DMS53 (cell line): Measurements from ENCODE around the gene RPS26.
"Not testable (repeated sequence)": the region's sequence is repeated elsewhere in the genome, so short reads cannot be mapped to it uniquely, and the experiment has no call there.

Experiments used
- DNase-seq: peaks from one replicate; lab custom pipeline; 2025; lab: John Stamatoyannopoulos, UW

Gene RPS26

DNA sequence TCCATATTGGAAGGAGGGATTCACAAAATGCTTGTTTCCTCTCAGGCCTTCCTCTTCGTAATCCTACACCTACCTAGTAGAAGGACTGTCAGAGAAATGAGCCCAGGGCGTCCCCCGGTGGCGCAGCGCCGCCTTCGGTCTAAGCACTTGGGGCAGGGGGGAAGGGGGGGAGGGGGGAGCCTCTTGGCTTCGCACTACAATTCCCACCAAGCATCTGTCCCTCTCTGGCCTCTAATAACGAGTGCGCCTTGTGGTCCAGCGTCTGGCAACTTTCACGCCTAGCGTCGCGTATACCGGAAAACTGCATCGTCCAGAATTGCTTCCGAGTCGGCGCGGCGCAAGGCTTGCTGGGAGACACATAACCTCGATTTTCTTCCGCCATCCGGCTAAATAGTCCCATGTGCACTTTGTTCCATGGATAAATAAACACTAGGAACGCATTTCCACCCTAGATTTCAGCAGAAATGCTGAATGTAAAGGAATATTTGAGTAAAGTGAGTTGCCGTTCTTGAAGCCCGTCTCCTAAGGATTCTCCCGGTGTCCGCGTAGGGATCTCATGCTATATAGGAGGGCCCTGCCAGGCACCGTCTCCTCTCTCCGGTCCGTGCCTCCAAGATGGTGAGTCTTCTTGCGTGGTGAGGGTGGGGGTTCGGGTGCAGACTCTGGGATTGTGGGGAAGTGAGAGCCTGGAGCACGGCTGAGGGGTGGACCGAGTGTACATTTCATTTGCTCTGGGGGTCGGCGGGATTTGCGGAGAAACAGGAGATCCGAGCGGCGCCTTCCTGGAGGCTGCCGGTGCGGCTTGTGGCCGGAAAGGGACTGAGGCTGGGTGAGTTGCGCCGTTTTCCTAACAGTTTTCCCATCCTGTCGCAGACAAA is at the start of gene RPS26:
Gene RPS26, plus strand, starts transcription at position 367 of the 878 bp plus-strand sequence. Its CDS starts 249 bp downstream, at position 616.
- peak; percentile 100 for DNase-seq

DNA sequence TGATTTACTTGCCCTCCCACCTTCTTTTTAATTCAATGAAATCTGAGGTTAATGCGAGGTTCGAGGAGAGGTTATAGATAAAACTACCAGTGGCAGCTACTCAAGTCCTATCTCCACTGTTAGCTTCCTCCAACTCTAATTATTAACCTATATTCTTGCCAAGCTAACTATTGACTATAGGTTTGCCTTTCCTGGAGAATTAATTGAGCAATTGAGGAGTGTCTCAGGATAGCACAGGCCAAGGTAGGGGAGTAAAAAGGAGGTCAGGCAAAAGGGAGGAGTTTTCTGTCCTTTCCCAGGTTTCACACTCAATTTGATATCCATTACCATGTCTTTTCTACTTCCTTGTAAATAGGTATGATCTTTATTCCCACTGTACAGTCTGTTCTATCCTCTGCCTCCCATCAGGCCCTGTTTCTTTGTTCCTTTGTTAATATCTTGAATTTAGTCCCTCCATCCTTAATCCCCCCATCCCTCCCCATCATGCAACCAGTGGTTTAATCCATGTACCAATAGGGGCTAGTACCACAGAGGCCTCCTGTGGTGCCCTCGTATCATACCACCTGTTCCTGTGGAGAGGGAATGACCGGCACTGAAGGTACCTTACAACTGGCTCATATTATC is 48.4 kb upstream of the RPS26 start:
- no peak for DNase-seq

DNA sequence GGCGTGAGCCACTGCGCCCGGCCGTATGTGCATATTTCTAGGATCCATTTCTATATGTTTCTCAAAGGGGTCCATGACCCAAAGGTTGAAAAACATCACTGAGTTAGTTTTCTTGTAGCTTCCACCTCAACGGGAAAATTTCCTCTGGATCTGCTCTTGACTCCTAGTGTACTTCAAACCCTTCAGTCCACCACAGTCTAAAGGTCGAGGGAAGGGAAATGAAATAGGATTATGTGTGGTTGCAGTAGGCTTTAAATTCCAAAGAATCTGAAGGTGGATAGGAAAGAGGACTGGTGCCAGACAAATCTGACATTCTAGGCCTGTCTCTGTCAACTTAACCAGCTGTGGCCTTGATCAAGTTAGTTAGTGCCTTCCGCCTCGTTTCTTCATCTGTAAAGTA is 46.4 kb upstream of the RPS26 start:
- DNase-seq = peak; percentile 17

DNA sequence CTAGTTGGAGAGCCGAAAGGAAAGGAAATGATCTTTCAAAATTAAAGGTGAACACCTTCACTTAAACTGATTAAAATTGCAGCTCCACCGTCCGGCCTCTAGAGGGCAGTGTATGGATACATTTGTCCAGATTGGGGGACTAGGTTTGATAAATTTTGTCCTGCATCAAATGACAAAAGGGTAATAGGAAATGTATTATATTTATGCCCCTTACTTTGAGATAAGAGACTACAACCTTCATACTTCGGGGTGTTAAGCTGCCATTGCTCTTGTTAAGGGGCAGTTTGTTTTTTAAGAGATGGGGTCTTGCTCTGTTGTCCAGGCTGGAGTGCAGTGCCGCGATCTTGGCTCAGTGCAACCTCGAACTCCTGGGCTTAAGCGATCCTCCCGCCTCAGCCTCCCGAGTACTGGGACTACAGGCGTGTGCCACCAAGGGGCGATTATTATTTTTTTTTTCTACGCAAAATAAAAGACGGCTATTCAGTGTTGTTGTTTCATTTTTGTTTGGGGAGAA is 45.5 kb upstream of the RPS26 start:
- DNase-seq = peak; percentile 84

DNA sequence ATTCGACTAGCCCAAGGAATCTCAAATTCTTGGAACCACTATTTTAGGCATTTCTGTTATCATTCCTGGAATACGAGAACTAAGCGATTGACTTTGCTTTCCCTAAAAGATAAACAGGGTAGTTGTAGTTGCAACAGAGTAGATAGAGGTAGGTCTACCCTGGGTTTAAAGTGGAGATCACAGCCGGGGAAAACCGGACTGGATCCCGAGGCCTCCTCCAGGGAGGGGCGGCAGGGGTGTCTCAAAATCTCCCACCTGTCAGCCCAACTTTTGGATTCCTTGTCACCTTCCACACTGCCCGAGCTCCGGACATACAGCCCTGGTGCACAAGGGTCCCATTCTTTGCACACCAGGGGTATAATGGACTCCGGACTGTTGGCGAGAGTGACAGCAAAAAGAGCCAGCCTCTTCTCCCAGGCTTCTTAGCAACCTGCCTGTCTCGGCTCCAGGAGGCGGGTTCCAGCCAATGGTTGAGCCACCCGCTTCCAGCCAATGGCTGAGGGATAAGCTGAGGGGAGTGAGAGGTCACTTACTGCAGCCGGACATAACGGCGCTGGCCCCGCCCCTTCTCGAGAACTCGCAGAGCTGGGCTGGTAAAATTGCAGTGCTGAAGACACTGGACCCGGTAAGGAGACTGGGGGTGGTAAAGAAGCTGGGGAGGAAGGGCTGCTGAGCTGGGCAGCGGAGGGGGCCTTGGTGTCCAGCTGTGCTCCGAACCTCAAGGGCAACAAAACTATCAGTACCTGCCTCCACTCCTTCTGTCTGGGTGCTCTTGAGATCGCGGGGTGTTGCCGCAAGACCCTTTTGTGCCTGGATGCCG is 44.8 kb upstream of the RPS26 start, which contains the start of gene SUOX:
Gene SUOX, plus strand, starts transcription at position 562 of the 820 bp plus-strand sequence. CDS start 4,946 bp downstream, outside the sequence.
- DNase-seq = peak; percentile 98

DNA sequence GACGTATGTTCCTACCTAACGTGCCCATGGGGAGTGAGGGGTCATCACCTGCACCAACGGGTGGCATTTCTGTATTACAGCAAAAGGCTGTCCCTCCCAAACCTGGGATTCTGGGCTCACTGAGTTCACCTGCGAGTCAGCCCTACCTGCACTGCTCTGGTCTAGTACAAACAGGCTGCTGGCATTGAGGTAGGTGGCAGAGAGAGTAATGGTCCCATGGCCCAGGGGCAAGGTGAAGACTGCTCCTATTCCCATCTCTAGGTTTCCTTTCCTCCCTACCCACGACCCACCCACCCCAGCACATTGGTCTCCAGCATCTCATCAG is 44.2 kb upstream of the RPS26 start:
- peak; percentile 65 for DNase-seq

DNA sequence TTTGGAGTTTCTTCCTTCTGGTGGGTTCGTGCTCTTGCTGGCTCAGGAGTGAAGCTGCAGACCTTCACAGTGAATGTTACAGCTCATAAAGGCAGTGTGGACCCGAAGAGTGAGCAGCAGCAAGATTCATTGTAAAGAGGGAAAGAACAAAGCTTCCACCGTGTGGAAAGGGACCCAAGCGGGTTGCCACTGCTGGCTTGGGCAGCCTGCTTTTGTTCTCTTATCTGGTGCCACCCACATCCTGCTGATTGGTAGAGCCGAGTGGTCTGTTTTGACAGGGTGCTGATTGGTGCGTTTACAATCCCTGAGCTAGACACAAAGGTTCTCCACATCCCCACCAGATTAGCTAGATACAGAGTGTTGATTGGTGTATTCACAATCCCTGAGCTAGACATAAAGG is 42.2 kb upstream of the RPS26 start:
- peak; percentile 70 for DNase-seq

DNA sequence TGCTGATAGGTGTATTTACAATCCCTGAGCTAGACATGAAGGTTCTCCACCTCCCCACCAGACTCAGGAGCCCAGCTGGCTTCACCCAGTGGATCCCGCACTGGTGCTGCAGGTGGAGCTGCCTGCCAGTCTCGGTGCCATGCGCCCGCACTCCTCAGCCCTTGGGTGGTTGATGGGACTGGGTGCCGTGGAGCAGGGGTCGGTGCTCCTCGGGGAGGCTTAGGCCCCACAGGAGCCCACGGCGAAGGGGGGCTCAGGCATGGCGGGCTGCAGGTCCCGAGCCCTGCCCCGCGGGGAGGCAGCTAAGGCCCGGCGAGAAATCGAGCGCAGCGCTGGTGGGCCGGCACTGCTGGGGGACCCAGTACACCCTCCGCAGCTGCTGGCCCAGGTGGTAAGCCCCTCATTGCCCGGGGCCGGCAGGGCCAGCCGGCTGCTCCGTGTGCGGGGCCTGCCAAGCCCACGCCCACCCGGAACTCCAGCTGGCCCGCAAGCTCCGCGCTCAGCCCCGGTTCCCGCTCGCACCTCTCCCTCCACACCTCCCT is 41.6 kb upstream of the RPS26 start:
- DNase-seq = peak; percentile 70

DNA sequence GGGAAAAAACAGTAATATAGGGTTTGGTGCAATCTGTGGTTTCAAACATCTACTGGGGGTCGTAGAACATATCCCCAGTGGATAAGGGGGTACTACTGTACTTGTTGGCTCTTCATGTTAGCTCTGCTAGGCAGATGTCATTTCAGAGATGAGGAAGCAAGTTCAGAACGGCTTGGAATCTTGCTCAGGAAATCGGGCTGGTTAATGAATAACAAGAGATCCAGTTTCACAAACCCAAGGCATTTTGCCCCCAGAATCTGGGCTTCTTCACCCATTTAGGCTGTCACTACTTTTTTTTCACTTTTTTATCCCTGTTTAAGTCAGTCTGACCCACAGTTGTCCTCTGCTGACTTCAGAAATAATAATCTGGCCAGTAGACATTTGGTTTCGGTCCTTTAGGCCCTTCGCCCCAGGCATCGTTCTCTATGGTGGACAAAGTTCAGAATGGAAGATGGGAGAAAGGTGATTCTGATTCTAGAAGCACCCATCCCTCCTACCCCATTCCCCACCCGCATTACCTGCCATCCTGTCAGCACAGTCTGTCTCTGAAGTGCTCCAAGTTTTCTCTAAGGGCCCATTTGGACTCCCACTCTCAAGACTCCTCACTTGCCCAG is 40.1 kb upstream of the RPS26 start:
- DNase-seq = peak; percentile 69

DNA sequence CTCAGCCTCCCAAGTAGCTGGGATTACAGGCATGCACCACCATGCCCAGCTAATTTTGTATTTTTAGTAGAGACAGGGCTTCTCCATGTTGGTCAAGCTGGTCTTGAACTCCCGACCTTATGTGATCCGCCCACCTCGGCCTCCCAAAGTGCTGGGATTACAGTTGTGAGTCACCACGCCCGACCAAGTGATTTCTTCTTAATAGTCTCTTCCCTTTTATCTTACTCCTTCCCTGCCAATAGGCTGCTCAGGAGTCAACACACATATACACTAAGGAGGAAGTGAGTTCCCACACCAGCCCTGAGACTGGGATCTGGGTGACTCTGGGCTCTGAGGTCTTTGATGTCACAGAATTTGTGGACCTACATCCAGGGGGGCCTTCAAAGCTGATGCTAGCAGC is 38.3 kb upstream of the RPS26 start:
- not testable (repeated sequence) for DNase-seq

DNA sequence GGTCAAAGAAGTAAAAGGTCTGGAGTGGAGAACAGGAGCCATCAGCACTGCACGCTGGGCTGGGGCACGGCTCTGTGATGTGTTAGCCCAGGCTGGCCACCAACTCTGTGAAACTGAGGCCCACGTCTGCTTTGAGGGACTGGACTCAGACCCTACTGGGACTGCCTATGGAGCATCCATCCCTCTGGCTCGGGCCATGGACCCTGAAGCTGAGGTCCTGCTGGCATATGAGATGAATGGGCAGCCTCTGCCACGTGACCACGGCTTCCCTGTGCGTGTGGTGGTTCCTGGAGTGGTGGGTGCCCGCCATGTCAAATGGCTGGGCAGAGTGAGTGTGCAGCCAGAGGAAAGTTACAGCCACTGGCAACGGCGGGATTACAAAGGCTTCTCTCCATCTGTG is 37.5 kb upstream of the RPS26 start:
- no peak for DNase-seq

DNA sequence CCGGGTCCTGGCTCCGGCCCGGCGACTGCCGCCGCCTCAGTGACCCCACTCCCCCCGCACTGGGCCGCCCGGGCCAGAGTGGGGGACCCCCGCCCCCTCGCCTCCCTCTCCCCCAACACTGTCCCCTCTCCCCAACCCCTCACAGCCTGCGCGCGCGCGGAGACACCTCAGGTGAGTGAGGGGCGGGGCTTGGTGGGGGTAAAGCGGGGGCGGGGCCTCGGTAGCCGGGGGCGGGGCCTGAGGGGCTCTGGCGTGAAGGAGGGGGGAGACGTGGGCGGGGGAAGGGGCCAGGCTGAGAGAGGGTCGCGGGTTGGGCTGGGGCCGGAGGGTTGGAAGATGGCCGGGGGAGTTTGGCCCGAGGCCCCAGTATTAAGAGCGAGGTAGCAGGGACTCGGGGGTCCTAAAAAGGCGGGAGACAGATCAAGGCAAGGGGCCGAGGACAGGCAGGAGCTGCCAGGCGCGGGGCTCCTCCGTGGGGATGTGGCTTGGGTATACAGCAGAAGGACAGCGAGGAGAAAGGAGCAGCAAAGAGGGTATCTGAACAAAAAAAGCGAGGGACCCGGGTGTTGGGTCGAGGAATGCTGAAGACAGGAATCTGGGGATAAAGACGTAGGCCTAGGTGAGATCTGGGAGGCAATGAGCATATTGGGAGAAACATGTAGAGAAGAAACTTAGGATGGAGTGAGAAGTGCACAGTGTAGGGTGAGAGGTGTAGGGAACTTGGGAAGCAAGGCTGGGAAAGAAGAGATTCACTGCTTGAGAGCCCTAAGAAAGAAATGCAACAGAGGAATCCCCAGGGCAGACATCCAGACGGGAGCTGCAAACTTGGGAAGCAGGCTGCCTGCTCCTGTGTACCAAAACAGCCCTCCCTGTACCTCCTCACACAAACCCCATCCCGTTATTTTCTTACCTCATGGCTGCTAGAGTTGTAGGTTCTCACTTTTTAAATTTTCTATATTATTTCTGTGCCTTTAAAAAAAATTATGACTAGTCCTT is 33.9 kb upstream of the RPS26 start:
- DNase-seq = peak; percentile 75

DNA sequence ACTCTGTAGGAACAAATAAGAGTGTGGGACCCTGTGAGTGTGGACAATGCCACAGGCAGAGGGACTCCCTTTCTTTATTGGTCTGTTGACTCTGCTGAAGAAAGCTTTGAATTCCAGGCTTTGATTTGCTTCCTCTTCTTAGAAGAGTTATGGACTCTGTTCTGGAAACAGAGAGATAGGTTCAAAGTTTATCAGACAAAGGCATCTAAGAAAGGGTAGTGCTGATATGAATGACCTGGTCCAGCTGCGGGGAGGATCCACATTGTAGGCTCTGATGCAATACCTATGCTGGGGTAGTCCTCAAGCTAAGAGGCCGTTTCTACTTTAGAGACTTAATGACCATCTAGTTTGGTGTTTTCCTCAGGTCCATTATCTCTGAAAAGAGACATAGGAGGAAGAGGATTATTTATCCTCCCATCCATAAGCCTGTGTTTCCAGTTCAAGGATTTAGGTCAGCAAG is 31.6 kb upstream of the RPS26 start:
- DNase-seq = no peak

DNA sequence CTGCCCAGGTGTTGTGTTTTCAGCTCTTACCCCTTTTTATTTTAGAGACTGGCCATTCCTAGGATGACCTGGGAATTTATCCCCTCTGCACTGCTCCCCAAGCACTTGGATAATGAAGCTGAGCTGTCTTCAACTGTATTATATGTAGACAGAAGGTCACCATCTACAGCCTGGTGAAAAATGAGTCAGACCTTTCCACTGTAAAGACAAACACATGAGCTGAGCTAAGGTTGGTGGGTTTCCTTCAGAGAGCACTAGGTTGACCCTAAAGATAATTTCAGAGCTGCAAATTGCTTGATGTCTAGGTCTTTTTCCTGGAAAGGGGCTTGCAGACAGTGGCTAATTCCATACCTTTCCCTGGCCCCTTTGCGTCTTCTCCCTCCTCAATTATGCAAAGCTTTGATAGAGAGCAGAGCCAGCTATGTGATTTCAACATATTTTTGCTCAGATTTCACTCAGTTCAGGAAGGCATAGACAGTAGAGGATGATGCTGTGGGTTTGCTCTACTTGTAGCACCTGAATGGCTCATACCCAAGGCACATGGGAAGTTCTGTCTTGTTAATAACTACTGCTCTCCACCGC is 30.1 kb upstream of the RPS26 start:
- no peak for DNase-seq

DNA sequence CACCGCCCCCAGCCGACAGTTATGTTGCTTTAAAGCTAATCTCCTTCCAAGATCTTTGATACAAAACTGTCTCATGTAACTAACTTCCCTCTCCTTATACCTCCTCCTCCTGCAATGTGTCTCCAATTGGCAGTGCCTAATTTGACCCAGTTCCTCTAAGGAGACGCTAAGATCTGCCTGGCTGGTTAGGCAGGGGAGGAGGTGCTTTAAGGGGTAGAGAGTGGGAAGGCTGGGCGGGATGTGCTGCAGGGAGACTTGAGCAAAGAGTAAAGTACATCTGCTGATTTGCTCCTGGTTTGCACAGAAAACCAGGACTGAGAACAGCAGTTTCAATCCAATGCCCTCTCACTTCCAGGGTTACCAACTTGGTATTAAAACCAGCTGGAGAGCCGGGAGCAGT is 28.2 kb upstream of the RPS26 start:
- DNase-seq = no peak

DNA sequence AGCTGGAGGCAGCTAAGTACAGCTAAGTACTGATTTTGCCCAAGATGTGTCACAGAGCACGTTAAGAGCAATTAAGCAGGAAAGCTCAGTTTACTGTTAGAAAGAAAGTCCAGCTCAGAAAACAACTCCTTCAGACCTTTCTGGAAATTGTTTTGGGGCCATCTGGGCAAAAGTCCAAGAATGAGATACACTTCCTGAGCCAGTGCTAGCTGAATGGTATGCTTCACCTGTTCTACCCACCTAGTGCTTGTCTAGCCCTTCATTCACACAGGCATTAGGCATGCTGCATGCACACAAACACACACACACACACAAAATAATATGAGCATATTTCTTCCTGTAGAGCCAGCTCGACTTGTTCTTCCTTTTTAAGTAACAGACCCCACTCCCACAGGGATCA is 27.5 kb upstream of the RPS26 start:
- peak; percentile 47 for DNase-seq

DNA sequence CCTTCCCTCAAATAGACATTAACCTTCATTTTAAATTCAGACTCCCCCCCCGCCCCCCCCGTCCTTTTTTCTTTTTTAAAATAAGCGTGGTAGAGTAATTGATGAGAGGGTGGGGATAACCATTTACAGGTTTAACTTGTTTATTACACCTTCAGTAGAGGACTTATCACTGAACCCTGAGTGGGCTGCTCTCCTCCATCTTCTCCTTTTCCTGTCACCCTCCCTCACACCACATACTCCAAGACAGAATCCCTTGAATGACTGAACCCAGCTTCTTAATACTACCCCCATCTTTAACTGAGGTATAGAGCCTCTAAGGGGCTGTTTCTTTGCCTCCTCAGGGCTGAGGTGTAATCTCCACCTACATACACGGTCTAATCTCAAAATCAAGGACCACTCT is 24.5 kb upstream of the RPS26 start:
- DNase-seq = no peak

DNA sequence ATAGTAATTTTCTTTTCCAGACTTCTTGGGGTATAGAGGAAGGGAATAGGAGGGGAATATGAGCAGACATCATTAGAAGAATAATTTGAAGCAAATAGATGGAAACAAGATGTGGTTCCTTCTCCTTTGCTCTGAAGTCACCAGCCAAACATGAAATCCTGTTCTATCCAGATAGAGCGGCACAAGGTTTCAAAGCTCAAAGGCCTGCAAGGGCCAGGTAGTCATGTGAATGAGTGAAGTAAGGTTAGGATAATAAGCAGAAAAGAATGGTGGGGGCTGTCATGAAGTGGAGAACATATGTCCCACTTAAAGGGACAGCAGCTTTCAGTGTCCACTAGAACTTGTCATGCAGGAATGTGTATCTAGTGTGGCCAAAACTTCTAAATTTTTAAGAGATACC is 23.4 kb upstream of the RPS26 start:
- DNase-seq = no peak

DNA sequence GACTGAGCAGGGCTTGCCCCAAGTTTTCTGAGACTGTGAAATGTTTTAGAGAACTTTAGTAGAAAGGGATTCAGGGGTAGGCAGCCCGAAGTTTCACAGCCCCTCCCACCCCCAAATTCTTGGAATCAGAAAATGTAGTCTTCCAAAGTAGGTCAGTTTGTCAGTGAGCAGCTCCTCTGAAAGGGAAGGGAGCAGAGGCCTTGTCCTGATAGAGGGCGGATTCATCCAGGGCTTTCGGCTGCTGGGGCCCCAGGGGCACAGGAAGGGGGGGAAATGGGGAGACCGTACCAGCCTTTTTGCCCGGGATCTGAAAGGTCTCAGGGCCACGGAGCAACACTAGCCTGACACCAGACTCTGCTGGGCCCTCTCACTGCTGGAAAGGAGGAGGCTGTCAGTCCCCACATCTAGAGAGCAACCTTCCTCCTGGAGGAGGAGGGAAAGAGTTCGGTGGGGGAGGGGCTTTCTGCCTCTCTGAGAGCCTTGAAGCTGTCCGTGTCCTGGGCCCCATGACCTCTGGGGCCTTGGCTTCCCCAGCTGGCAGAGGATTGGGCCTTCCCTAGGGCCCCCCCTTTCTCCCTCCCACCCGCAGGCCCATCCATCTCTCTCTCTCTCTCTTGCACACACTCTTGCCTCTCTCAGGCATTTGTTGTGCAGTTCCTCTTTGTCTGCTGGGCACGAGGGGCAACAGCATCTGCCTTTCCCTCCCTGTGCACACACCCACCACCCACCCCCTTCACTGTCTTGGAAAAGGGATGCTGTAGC is 21.1 kb upstream of the RPS26 start, which contains the start of gene IKZF4:
Gene IKZF4, plus strand, starts transcription at position 621 of the 762 bp plus-strand sequence. CDS start 451 bp downstream, outside the sequence.
- no peak for DNase-seq
